NT2/D1 (cell line): ENCODE data around the gene PAK5.

Experiments
- SUZ12 ChIP-seq: IDR thresholded peaks from 2 replicates; pipeline ENCODE4 v1.6.1; 2011; ENCODE audit not compliant: insufficient read length, insufficient read depth; ENCODE audit errors: extremely low read depth
- YY1 ChIP-seq: IDR thresholded peaks from 2 replicates; pipeline ENCODE4 v1.6.1; 2011; ENCODE audit not compliant: insufficient read length, insufficient read depth
- ZNF274 ChIP-seq: IDR thresholded peaks from 2 replicates; pipeline ENCODE4 v1.6.1; 2011; ENCODE audit warnings: mild to moderate bottlenecking, low read depth, low read length

- TF ChIP-seq YY1, result no peak
- no peak for TF ChIP-seq ZNF274
- no peak for TF ChIP-seq SUZ12
Observed at GRCh38 chr20:9500121-9500520, 338.8 kb downstream of the PAK5 start.
